ENCODE data around the gene TBC1D10A.

Gene TBC1D10A

GRCh38 chr22:30325065-30325720 is 1.5 kb downstream of the TBC1D10A start:
- no peak for TF ChIP-seq TEAD4 (IDR thresholded peaks at IDR 0.05)

GRCh38 chr22:30324014-30324730 is 2.6 kb downstream of the TBC1D10A start:
- TF ChIP-seq TAF1 (IDR thresholded peaks at IDR 0.05; ENCODE audit: low read depth) = no peak
- TF ChIP-seq USF1 (IDR thresholded peaks at IDR 0.05) = no peak
- TF ChIP-seq CEBPB (IDR thresholded peaks at IDR 0.05) = no peak
- TF ChIP-seq YY1 (IDR thresholded peaks at IDR 0.05; ENCODE audit: low read depth) = no peak
- no peak for TF ChIP-seq EGR1 (IDR thresholded peaks at IDR 0.05)
- TF ChIP-seq TCF12 (IDR thresholded peaks at IDR 0.05; ENCODE audit: low read depth) = no peak
- TF ChIP-seq RAD21 (IDR thresholded peaks at IDR 0.05; ENCODE audit: low read depth) = no peak
- no peak for TF ChIP-seq EP300 (IDR thresholded peaks at IDR 0.05; ENCODE audit: borderline replicate concordance)
- TF ChIP-seq MAX (IDR thresholded peaks at IDR 0.05) = no peak
- no peak for TF ChIP-seq CREB1 (IDR thresholded peaks at IDR 0.05; ENCODE audit: low read depth)
- TF ChIP-seq REST (IDR thresholded peaks at IDR 0.05; ENCODE audit: low read depth) = no peak
- no peak for TF ChIP-seq TEAD4 (IDR thresholded peaks at IDR 0.05)
- TF ChIP-seq NFIC (IDR thresholded peaks at IDR 0.05) = no peak
- no peak for TF ChIP-seq ZBTB7A (IDR thresholded peaks at IDR 0.05; ENCODE audit: low read depth)
- TF ChIP-seq FOXM1 (IDR thresholded peaks at IDR 0.05; ENCODE audit: borderline replicate concordance, low read depth) = no peak

- TF ChIP-seq EP300 (IDR thresholded peaks at IDR 0.05; ENCODE audit: borderline replicate concordance) (no peak), ZBTB7A (IDR thresholded peaks at IDR 0.05; ENCODE audit: low read depth) (no peak), EGR1 (IDR thresholded peaks at IDR 0.05) (no peak), USF1 (IDR thresholded peaks at IDR 0.05) (no peak), NFIC (IDR thresholded peaks at IDR 0.05) (no peak), YY1 (IDR thresholded peaks at IDR 0.05; ENCODE audit: low read depth) (no peak), CREB1 (IDR thresholded peaks at IDR 0.05; ENCODE audit: low read depth) (no peak), CEBPB (IDR thresholded peaks at IDR 0.05) (no peak), TAF1 (IDR thresholded peaks at IDR 0.05; ENCODE audit: low read depth) (no peak), TEAD4 (IDR thresholded peaks at IDR 0.05) (no peak), TCF12 (IDR thresholded peaks at IDR 0.05; ENCODE audit: low read depth) (no peak), MAX (IDR thresholded peaks at IDR 0.05) (no peak), RAD21 (IDR thresholded peaks at IDR 0.05; ENCODE audit: low read depth) (no peak)
Observed at GRCh38 chr22:30323246-30323645, 3.5 kb downstream of the TBC1D10A start.

GRCh38 chr22:30321461-30321860 is 5.3 kb downstream of the TBC1D10A start:
- TF ChIP-seq TEAD4 (IDR thresholded peaks at IDR 0.05) = no peak
- TF ChIP-seq MAX (IDR thresholded peaks at IDR 0.05) = no peak
- no peak for TF ChIP-seq NFIC (IDR thresholded peaks at IDR 0.05)
- TF ChIP-seq EGR1 (IDR thresholded peaks at IDR 0.05) = no peak
- TF ChIP-seq RAD21 (IDR thresholded peaks at IDR 0.05; ENCODE audit: low read depth) = no peak
- TF ChIP-seq FOXM1 (IDR thresholded peaks at IDR 0.05; ENCODE audit: borderline replicate concordance, low read depth) = no peak
- no peak for TF ChIP-seq EP300 (IDR thresholded peaks at IDR 0.05; ENCODE audit: borderline replicate concordance)
- no peak for TF ChIP-seq USF1 (IDR thresholded peaks at IDR 0.05)
- no peak for TF ChIP-seq CREB1 (IDR thresholded peaks at IDR 0.05; ENCODE audit: low read depth)
- no peak for TF ChIP-seq TAF1 (IDR thresholded peaks at IDR 0.05; ENCODE audit: low read depth)

GRCh38 chr22:30320021-30320556 is 6.7 kb downstream of the TBC1D10A start:
- TF ChIP-seq NFIC (IDR thresholded peaks at IDR 0.05) = no peak
- no peak for TF ChIP-seq TAF1 (IDR thresholded peaks at IDR 0.05; ENCODE audit: low read depth)
- TF ChIP-seq CREB1 (IDR thresholded peaks at IDR 0.05; ENCODE audit: low read depth) = no peak
- TF ChIP-seq USF1 (IDR thresholded peaks at IDR 0.05) = no peak
- no peak for TF ChIP-seq EP300 (IDR thresholded peaks at IDR 0.05; ENCODE audit: borderline replicate concordance)
- no peak for TF ChIP-seq TEAD4 (IDR thresholded peaks at IDR 0.05)
- TF ChIP-seq REST (IDR thresholded peaks at IDR 0.05; ENCODE audit: low read depth) = no peak
- TF ChIP-seq YY1 (IDR thresholded peaks at IDR 0.05; ENCODE audit: low read depth) = no peak
- no peak for TF ChIP-seq ZBTB7A (IDR thresholded peaks at IDR 0.05; ENCODE audit: low read depth)
- no peak for TF ChIP-seq TCF12 (IDR thresholded peaks at IDR 0.05; ENCODE audit: low read depth)
- TF ChIP-seq RAD21 (IDR thresholded peaks at IDR 0.05; ENCODE audit: low read depth) = no peak
- TF ChIP-seq CEBPB (IDR thresholded peaks at IDR 0.05) = no peak
- no peak for TF ChIP-seq FOXM1 (IDR thresholded peaks at IDR 0.05; ENCODE audit: borderline replicate concordance, low read depth)
- TF ChIP-seq MAX (IDR thresholded peaks at IDR 0.05) = no peak
- TF ChIP-seq EGR1 (IDR thresholded peaks at IDR 0.05) = no peak
